Thoracic aorta (tissue), 2 donors: ENCODE measurements around the gene HOXD11. TPM values are rescaled to one million over a fixed set of nuclear protein-coding genes. Genes with fewer than 3 reads are reported as not detected.

ENCODE experiments used
- ATAC-seq: fragments of 150-250 bp; one replicate; pipeline ENCODE4 v1.8.0; 2017; ENCODE audit warnings: low read depth; ENCODE audit not compliant: insufficient number of reproducible peaks, low FRiP score
- DNase-seq: peaks from one replicate; pipeline ENCODE4 v3.0.0-alpha.2; 2020; ENCODE audit warnings: low spot score
- H3K27ac ChIP-seq, 2 donors: fragments of 200-600 bp; sonication (generic); 1 replicate in 1 of 2; 2 replicates in 1 of 2; pipeline ENCODE4 v1.5.1; 2016; ENCODE audit warnings: mild to moderate bottlenecking in 2 of 2, moderate library complexity in 2 of 2
- H3K27me3 ChIP-seq: fragments of 200-600 bp; sonication (generic); replicated peaks from 2 replicates; pipeline ENCODE4 v1.6.0; 2016; ENCODE audit warnings: mild to moderate bottlenecking; ENCODE audit not compliant: insufficient read depth
- H3K36me3 ChIP-seq: fragments of 200-600 bp; sonication (generic); one replicate; pipeline ENCODE4 v1.5.1; 2016
- H3K4me1 ChIP-seq, 2 donors: fragments of 200-600 bp; sonication (generic); 1 replicate in 1 of 2; 2 replicates in 1 of 2; pipeline versions ENCODE4 v1.5.1 to v1.6.0; 2016; ENCODE audit warnings: low read depth in 2 of 2, mild to moderate bottlenecking in 1 of 2; ENCODE audit not compliant: control insufficient read depth in 1 of 2
- H3K4me3 ChIP-seq: fragments of 200-600 bp; sonication (generic); 2 replicates; pipeline ENCODE4 v1.5.1; 2016; ENCODE audit warnings: mild to moderate bottlenecking
- H3K9me3 ChIP-seq: fragments of 200-600 bp; sonication (generic); 2 replicates; pipeline ENCODE4 v1.5.1; 2016
- total RNA-seq, 2 donors: library from RNA; depleted of rRNA; stranded (reverse); fragments of >200 nt; gene quantifications; one replicate each; pipeline versions ENCODE4 v1.1.0 to v1.2.3, GENCODE V29; 2016
- TF ChIP-seq, protein P1 (sequence below): fragments of 200-600 bp; sonication (generic); IDR thresholded peaks from one replicate; pipeline ENCODE4 v1.5.1; 2019; ENCODE audit warnings: antibody characterized with exemption

Gene HOXD11
- total RNA-seq = not detected

DNA sequence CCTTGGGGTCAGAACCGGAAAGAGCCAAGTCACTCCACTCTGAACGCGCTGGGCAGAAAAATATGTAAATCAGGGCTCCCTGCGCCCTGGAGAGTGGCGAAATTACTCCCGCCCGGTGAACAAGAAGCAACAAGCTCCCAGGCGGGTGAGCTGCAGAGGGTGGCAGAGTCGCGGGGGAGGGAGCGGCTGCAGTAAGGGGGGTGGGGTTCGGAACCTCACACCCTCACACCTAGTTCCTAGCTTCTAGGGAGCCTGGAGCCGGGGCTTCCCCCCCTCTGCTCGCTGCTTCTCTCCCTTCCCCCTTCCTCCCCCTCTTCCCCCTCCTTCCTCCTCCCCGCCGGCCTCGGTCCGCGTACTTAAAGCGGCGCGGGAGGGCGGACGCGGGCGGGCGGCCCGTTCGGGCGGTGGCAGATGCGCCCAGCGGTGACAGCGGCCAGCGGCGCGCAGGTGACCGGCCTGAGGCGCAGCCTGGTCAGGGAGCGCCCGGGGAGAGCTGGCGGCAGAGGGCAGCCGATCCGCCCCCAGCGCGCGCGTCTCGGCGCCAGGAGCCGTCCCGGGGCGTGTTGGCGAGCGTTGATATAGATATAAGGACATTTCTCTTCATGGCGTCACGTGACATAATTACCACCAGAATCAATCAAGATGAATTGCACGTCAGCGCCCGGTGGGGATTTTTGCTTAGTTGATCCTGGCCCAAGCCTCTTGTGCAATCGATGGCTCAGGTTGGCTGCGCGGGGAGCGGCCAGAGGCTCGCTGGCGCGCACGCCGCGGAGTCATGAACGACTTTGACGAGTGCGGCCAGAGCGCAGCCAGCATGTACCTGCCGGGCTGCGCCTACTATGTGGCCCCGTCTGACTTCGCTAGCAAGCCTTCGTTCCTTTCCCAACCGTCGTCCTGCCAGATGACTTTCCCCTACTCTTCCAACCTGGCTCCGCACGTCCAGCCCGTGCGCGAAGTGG lies at the start of gene HOXD11:
Gene HOXD11, plus strand, starts transcription at position 700 of the 959 bp plus-strand sequence. Its CDS starts 76 bp downstream, at position 776.
- no peak for DNase-seq
- peaks cover 54% of the 10 kb centered on the region for H3K27me3 ChIP-seq
- no peak for ATAC-seq
- no peaks in the 10 kb centered on the region for H3K36me3 ChIP-seq
- H3K4me3 ChIP-seq = peak within 1 kb of the TSS; percentile 64
- TF ChIP-seq, protein P1, sequence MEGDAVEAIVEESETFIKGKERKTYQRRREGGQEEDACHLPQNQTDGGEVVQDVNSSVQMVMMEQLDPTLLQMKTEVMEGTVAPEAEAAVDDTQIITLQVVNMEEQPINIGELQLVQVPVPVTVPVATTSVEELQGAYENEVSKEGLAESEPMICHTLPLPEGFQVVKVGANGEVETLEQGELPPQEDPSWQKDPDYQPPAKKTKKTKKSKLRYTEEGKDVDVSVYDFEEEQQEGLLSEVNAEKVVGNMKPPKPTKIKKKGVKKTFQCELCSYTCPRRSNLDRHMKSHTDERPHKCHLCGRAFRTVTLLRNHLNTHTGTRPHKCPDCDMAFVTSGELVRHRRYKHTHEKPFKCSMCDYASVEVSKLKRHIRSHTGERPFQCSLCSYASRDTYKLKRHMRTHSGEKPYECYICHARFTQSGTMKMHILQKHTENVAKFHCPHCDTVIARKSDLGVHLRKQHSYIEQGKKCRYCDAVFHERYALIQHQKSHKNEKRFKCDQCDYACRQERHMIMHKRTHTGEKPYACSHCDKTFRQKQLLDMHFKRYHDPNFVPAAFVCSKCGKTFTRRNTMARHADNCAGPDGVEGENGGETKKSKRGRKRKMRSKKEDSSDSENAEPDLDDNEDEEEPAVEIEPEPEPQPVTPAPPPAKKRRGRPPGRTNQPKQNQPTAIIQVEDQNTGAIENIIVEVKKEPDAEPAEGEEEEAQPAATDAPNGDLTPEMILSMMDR = no peak
- no peaks in the 10 kb centered on the region for H3K9me3 ChIP-seq
- H3K4me1 ChIP-seq = peaks cover 12 to 25% of the 10 kb centered on the region in 2 donors
- H3K27ac ChIP-seq = no peak within 1 kb of the TSS

DNA sequence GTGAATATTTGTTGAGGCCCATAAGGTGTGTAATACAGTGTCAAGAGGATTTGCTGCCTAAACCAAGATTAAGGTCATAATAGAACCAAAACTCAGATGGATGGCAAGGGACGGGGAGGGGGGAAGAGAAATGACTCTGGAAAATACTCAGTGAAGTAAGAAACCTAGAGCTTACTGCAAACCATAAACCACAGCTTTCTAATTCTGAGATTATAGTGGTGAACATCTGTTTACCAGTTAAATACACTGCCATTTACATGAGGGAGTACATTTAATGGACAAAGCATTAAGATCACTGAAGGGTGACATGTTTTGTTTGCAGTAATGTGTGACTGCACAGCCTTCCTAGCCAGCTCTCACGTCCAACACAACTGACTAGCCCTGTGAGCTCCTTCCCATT lies 43.1 kb upstream of the HOXD11 start:
- Histone ChIP-seq H3K36me3 (no peaks in the 10 kb centered on the region), H3K27me3 (peaks cover 16% of the 10 kb centered on the region)
- ATAC-seq = no peak

DNA sequence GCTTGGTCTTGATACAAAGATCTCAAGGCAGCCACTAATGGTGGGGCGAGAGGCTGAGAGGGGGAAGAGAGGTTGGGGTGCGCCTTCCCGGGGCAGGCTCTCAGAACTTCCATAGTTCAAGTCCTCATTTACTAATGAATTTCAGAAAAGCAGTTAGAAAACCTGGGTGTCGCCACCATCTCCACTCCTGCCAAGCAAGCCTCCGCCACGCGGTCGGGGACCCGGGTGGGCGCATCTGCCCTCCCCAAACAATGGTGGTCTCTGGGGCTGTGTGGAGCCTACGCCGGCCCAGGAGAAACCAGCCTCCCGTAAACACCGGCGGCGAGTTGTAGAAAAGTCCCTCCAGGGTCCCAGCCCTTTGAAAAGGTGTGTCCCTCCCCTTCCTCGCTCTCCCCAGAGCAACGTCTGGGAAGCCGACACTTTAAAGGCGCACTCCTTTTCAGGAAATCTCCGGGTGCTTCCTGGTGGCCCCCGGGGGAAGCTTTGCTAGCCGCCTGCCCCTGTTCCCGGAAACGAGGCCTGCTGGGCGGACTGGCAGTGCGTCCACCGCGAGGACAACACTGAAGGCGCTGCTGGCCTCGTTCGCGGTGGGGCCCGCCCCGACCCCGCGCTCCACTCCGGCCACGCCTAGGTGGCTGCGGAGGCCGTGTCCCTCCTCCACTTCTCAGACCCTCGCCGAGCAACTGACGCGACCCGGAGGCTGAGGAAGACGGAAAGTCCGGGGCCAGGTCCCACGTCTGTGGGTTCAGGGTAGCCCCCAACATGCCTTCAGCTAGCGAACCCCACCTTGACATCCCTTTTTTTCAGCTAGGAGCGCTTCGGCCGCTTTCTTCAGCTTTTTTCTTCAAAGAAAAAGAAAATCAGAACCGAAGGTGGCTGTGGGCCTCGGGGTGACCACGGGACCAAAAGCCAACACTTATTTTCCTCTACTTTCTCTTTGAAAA lies 40.2 kb upstream of the HOXD11 start:
- Histone ChIP-seq H3K27ac (no peak overlapping the region), H3K27me3 (peaks cover 20% of the 10 kb centered on the region), H3K9me3 (no peaks in the 10 kb centered on the region), H3K36me3 (no peaks in the 10 kb centered on the region), H3K4me3 (peak overlapping the region; percentile 59), H3K4me1 (peaks cover 14 to 22% of the 10 kb centered on the region in 2 donors)
- TF ChIP-seq, protein P1 = no peak
- no peak for DNase-seq
- ATAC-seq = no peak

More for the DNA sequence above, 43.1 kb upstream of the HOXD11 start:
- TF ChIP-seq, protein P1 = no peak
- no peaks in the 10 kb centered on the region for H3K9me3 ChIP-seq
- H3K4me3 ChIP-seq = no peak overlapping the region
- no peak for DNase-seq
- H3K27ac ChIP-seq = no peak overlapping the region
- peaks cover 14 to 22% of the 10 kb centered on the region in 2 donors for H3K4me1 ChIP-seq

DNA sequence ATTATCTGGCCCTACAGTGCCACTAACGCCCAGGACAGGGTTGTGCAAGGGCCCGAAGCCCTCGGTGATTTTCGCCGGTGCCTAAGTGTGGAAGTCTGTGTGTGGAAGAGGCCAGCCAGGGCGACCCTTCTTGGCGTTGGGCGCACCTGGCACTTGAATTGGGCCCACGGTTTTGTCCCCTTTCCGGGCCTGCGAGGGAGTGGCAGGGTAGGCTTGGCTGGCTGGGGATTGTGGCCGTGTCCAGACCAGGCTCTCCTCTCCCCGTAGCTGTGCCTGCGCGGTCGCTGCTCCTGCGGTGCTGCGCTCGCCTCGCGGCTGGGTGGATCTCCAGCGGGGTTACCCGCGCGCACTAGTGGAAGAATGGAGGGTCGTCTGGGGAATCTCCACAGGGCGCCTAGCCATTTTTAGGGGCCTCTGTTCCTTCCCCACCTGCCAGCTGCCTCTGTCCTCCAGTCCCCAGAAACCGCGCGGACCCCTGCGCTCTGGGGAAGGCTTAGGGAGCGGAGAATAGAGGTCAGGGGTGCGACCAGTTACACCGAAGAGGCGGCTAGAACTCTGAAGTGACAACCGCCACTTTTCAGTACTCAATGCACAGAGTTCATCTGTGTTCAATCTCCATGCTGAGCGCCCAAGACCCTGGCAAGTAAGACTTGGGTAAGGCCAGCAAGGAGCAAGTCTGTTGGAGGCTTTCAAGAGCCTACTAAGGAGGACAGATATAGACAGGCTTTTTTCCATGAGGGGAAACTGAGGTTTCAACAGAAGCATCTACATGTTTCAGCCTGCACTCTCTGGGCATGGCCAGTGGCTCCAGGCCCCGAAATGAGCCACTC lies 39.3 kb upstream of the HOXD11 start:
- H3K4me1 ChIP-seq = peaks cover 14 to 22% of the 10 kb centered on the region in 2 donors
- H3K27ac ChIP-seq = no peak overlapping the region
- H3K36me3 ChIP-seq = no peaks in the 10 kb centered on the region
- TF ChIP-seq, protein P1 = no peak
- H3K9me3 ChIP-seq = no peaks in the 10 kb centered on the region
- DNase-seq (no peak), ATAC-seq (no peak)
- peak overlapping the region; percentile 59 for H3K4me3 ChIP-seq
- H3K27me3 ChIP-seq = peaks cover 25% of the 10 kb centered on the region
